Activated CD4-positive, alpha-beta T cell treated with anti-CD3 and anti-CD28 coated beads, Interleukin-2, amount 50 U/mL, for 48 hours (primary cell): ENCODE data around the gene MCEMP1.

Source experiments
- DNase-seq, 2 experiments: peaks; one replicate each; pipeline ENCODE4 v3.0.0-alpha.2; 2020

MCEMP1 gene

GRCh38 chr19:7672522-7672921, 4.4 kb upstream of the MCEMP1 start:
- DNase-seq, result no peak

GRCh38 chr19:7674010-7675005, 2.6 kb upstream of the MCEMP1 start:
- DNase-seq, result peak; percentile 46 to 53

- DNase-seq, result no peak
These were observed 514 bp upstream of the MCEMP1 start for GRCh38 chr19:7676376-7676775.

GRCh38 chr19:7677669-7678311, 900 bp downstream of the MCEMP1 start:
- no peak for DNase-seq

- peak; percentile 58 to 72 for DNase-seq
These were observed 2.3 kb downstream of the MCEMP1 start for GRCh38 chr19:7678971-7679751.

- no peak for DNase-seq
These were observed 3.1 kb downstream of the MCEMP1 start for GRCh38 chr19:7679771-7680605.

GRCh38 chr19:7680606-7681339, 3.9 kb downstream of the MCEMP1 start, which contains the start of gene TRAPPC5:
Gene TRAPPC5, plus strand, starts transcription at chr19:7680833. Its CDS starts 1,421 bp downstream, at chr19:7682254.
- DNase-seq, result peak; percentile 82 to 84

- DNase-seq, result peak; percentile 85 to 91
These were observed 4.7 kb downstream of the MCEMP1 start for GRCh38 chr19:7681340-7682174.

- DNase-seq, result no peak
These were observed 5.4 kb downstream of the MCEMP1 start for GRCh38 chr19:7682175-7682855.

- DNase-seq, result no peak
These were observed 8.9 kb downstream of the MCEMP1 start for GRCh38 chr19:7685546-7686445.

GRCh38 chr19:7687177-7687576, 10.3 kb downstream of the MCEMP1 start:
- no peak for DNase-seq

GRCh38 chr19:7689165-7689564, 12.3 kb downstream of the MCEMP1 start:
- DNase-seq, result no peak

GRCh38 chr19:7690779-7691258, 13.9 kb downstream of the MCEMP1 start:
- no peak for DNase-seq

GRCh38 chr19:7691497-7691896, 14.6 kb downstream of the MCEMP1 start:
- DNase-seq, result no peak

- no peak for DNase-seq
These were observed 15.7 kb downstream of the MCEMP1 start for GRCh38 chr19:7692417-7693088.

- DNase-seq, result no peak
These were observed 17.6 kb downstream of the MCEMP1 start for GRCh38 chr19:7694499-7694898.

- DNase-seq, result no peak
These were observed 20.9 kb downstream of the MCEMP1 start for GRCh38 chr19:7697721-7698287.

GRCh38 chr19:7698583-7698982, 21.7 kb downstream of the MCEMP1 start:
- DNase-seq, result no peak
